SK-N-SH (cell line): ENCODE data around the gene ELMO1. TPM values are rescaled to one million over a fixed set of nuclear protein-coding genes. Genes with fewer than 3 reads are reported as not detected.

Experiments used
- CTCF ChIA-PET: fragments of 300-600, 350-600 bp; formaldehyde crosslinking; extraction: SDS; loops from one replicate; lab custom pipeline; 2021; lab: Yijun Ruan, JAX
- POLR2A ChIA-PET: fragments of 350-600 bp; sonication (Branson Sonifier 250); formaldehyde crosslinking; extraction: SDS; loops from one replicate; lab custom pipeline; 2020; ENCODE audit warnings: antibody characterized with exemption, inconsistent platforms; lab: Yijun Ruan, JAX
- DNase-seq: peaks from one replicate; pipeline ENCODE4 v3.0.0; 2012
- H2AFZ ChIP-seq: fragments of 200-600 bp; sonication (generic); 2 replicates; pipeline ENCODE4 v1.8.1; 2016; ENCODE audit warnings: antibody characterized with exemption, mild to moderate bottlenecking, low read depth
- H3F3A ChIP-seq: fragments of 200-600 bp; sonication (generic); replicated peaks from 2 replicates; pipeline ENCODE3; 2016; ENCODE audit warnings: antibody characterized with exemption, mild to moderate bottlenecking; ENCODE audit not compliant: insufficient read depth
- H3K27ac ChIP-seq, 2 experiments: fragments of 200-500 bp in 1 of 2; fragments of 200-600 bp in 1 of 2; sonication (Bioruptor generic) in 1 of 2; sonication (generic), shearing (Covaris generic) in 1 of 2; 2 replicates each; pipeline versions ENCODE4 v1.5.1 to v1.6.1; 2014 to 2016; ENCODE audit warnings: low read depth in 2 of 2, inconsistent platforms in 1 of 2, low read length in 1 of 2, mild to moderate bottlenecking in 1 of 2, mixed read lengths in 1 of 2
- H3K27me3 ChIP-seq: fragments of 200-600 bp; sonication (generic), shearing (Covaris generic); 2 replicates; pipeline ENCODE4 v1.6.1; 2016; ENCODE audit warnings: mixed run types; ENCODE audit not compliant: insufficient read depth
- H3K36me3 ChIP-seq, 2 experiments: fragments of 200-500 bp in 1 of 2; fragments of 200-600 bp in 1 of 2; sonication (Bioruptor generic) in 1 of 2; sonication (generic) in 1 of 2; replicated peaks in 1 of 2; 2 replicates each; pipeline versions ENCODE3 to v1.5.1; 2014 to 2016; ENCODE audit warnings: low read length in 1 of 2, mild to moderate bottlenecking in 1 of 2; ENCODE audit not compliant: insufficient read depth in 2 of 2, control insufficient read depth in 1 of 2
- H3K4me1 ChIP-seq, 2 experiments: fragments of 200-500 bp in 1 of 2; fragments of 200-600 bp in 1 of 2; sonication (Bioruptor generic) in 1 of 2; sonication (generic), shearing (Covaris generic) in 1 of 2; 2 replicates each; pipeline versions ENCODE4 v1.5.1 to v1.6.1; 2014 to 2016; ENCODE audit warnings: low read depth in 1 of 2, low read length in 1 of 2, mixed run types in 1 of 2; ENCODE audit not compliant: insufficient read depth in 2 of 2, control insufficient read depth in 1 of 2
- H3K4me2 ChIP-seq: fragments of 200-600 bp; sonication (generic), shearing (Covaris generic); 2 replicates; pipeline ENCODE4 v1.6.1; 2017; ENCODE audit warnings: mixed run types
- H3K4me3 ChIP-seq, 2 experiments: fragments of 200-500 bp in 1 of 2; fragments of 200-600 bp in 1 of 2; sonication (Bioruptor generic) in 1 of 2; sonication (generic), shearing (Covaris generic) in 1 of 2; 2 replicates each; pipeline versions ENCODE4 v1.5.1 to v1.8.1; 2014 to 2016; ENCODE audit warnings: low read depth in 2 of 2, inconsistent platforms in 1 of 2, low read length in 1 of 2, mild to moderate bottlenecking in 1 of 2, mixed read lengths in 1 of 2, moderate library complexity in 1 of 2
- H3K79me2 ChIP-seq: fragments of 200-600 bp; sonication (generic); 2 replicates; pipeline ENCODE4 v1.8.1; 2017; ENCODE audit warnings: mild to moderate bottlenecking; ENCODE audit not compliant: insufficient read depth
- H3K9ac ChIP-seq: fragments of 200-600 bp; sonication (generic); 2 replicates; pipeline ENCODE4 v1.6.1; 2017; ENCODE audit warnings: mixed run types
- H3K9me2 ChIP-seq: fragments of 200-600 bp; sonication (generic); 2 replicates; pipeline ENCODE4 v1.6.1; 2017; ENCODE audit warnings: mixed run types
- H3K9me3 ChIP-seq: fragments of 200-600 bp; sonication (generic); 2 replicates; pipeline ENCODE4 v1.6.1; 2017; ENCODE audit warnings: mixed run types, mild to moderate bottlenecking, moderate library complexity
- H4K20me1 ChIP-seq: fragments of 200-600 bp; sonication (generic); 2 replicates; pipeline ENCODE4 v1.6.1; 2017; ENCODE audit warnings: mild to moderate bottlenecking, mixed run types; ENCODE audit not compliant: insufficient read depth
- CHD2 ChIP-seq: fragments of 150-350 bp; IDR thresholded peaks from 2 replicates; pipeline ENCODE4 v1.6.1; 2018; ENCODE audit warnings: low read length; ENCODE audit not compliant: partially characterized antibody
- ELF1 ChIP-seq: IDR thresholded peaks from 2 replicates; pipeline ENCODE4 v1.4.0; 2012
- EP300 ChIP-seq, 2 experiments: IDR thresholded peaks; 2 replicates each; pipeline versions ENCODE4 v1.4.0 to v1.6.1; 2012; ENCODE audit warnings: borderline replicate concordance in 1 of 2, low read depth in 1 of 2, low read length in 1 of 2
- EZH2phosphoT487 ChIP-seq: fragments of 200-600 bp; sonication (generic); IDR thresholded peaks from 2 replicates; pipeline ENCODE4 v1.6.1; 2017; ENCODE audit warnings: low read depth, mixed run types, mild to moderate bottlenecking, antibody characterized with exemption, moderate library complexity, borderline replicate concordance
- FOSL2 ChIP-seq: IDR thresholded peaks from 2 replicates; pipeline ENCODE4 v1.4.0; 2012; ENCODE audit warnings: low read depth, mild to moderate bottlenecking, moderate library complexity, borderline replicate concordance
- FOXJ3 ChIP-seq: sonication (generic); formaldehyde crosslinking; IDR thresholded peaks from 2 replicates; pipeline ENCODE4 v1.5.1; 2020; ENCODE audit warnings: mild to moderate bottlenecking, missing genetic modification reagents
- GATA2 ChIP-seq: sonication (generic); formaldehyde crosslinking; IDR thresholded peaks from 2 replicates; pipeline ENCODE4 v1.5.0; 2020; ENCODE audit warnings: mild to moderate bottlenecking, missing genetic modification reagents
- MXI1 ChIP-seq: IDR thresholded peaks from 2 replicates; pipeline ENCODE4 v1.6.1; 2012; ENCODE audit warnings: mild to moderate bottlenecking, low read depth, low read length, improper control_type of control experiment
- NRF1 ChIP-seq: IDR thresholded peaks from 2 replicates; pipeline ENCODE4 v1.6.1; 2012; ENCODE audit warnings: low read depth, mild to moderate bottlenecking, low read length
- PBX3 ChIP-seq: IDR thresholded peaks from 2 replicates; pipeline ENCODE4; 2012
- RAD21 ChIP-seq: IDR thresholded peaks from 2 replicates; pipeline ENCODE4 v1.6.1; 2012; ENCODE audit warnings: mild to moderate bottlenecking, low read length
- RCOR1 ChIP-seq: fragments of 150-350 bp; IDR thresholded peaks from 2 replicates; pipeline ENCODE4 v1.6.1; 2017; ENCODE audit warnings: antibody characterized with exemption, low read length
- REST ChIP-seq: IDR thresholded peaks from 2 replicates; pipeline ENCODE4 v1.6.1; 2012; ENCODE audit warnings: mild to moderate bottlenecking, low read depth, low read length, moderate library complexity
- RFX5 ChIP-seq: IDR thresholded peaks from 2 replicates; pipeline ENCODE4 v1.6.1; 2012; ENCODE audit warnings: mild to moderate bottlenecking, improper control_type of control experiment, low read length
- RXRA ChIP-seq: IDR thresholded peaks from 2 replicates; pipeline ENCODE4 v1.4.0; 2012; ENCODE audit warnings: low read depth, mild to moderate bottlenecking, borderline replicate concordance
- SIN3A ChIP-seq: IDR thresholded peaks from 2 replicates; pipeline ENCODE4 v1.6.1; 2012; ENCODE audit warnings: low read depth, mild to moderate bottlenecking, low read length, moderate library complexity, borderline replicate concordance
- SMC3 ChIP-seq: IDR thresholded peaks from 2 replicates; pipeline ENCODE4 v1.6.1; 2012; ENCODE audit warnings: low read depth, low read length, improper control_type of control experiment
- TEAD4 ChIP-seq: IDR thresholded peaks from 2 replicates; pipeline ENCODE4 v1.4.0; 2012; ENCODE audit warnings: mild to moderate bottlenecking, borderline replicate concordance; ENCODE audit not compliant: insufficient read depth
- USF2 ChIP-seq: fragments of 150-350 bp; IDR thresholded peaks from 2 replicates; pipeline ENCODE4 v1.6.1; 2017; ENCODE audit warnings: antibody characterized with exemption, low read length, low read depth, borderline replicate concordance
- ZBTB33 ChIP-seq: IDR thresholded peaks from 2 replicates; pipeline ENCODE4 v1.4.0; 2012; ENCODE audit warnings: low read depth, borderline replicate concordance
- WGBS: methylation state at CpG from one replicate; pipeline ENCODE4 v1.1.6; 2017; ENCODE audit warnings: low lambda C conversion rate; 5-methylcytosine and 5-hydroxymethylcytosine counted together
- polyA plus RNA-seq, 3 experiments: library from polyadenylated mRNA; depleted of rRNA; stranded (reverse); fragments of >200 nt; gene quantifications; 2 replicates each; pipeline ENCODE4 v1.2.3, GENCODE V29; 2012

Gene ELMO1
- polyA plus RNA-seq, 1 of the 3 experiments (the other 2 are of a cell fraction): 0.64 TPM

GRCh38 chr7:37382546-37383088, 66.0 kb downstream of the ELMO1 start (continued):
- TF ChIP-seq ZBTB33 (no peak), EP300 (IDR thresholded peaks at IDR 0.05; ENCODE audit: borderline replicate concordance in 1 of 2, low read depth in 1 of 2, low read length in 1 of 2) (no peak), NRF1 (no peak), FOXJ3 (CRISPR knock-in tag) (no peak), RFX5 (no peak)

GRCh38 chr7:37380831-37381230, 67.8 kb downstream of the ELMO1 start:
- Histone ChIP-seq H3K9ac (no peak overlapping the region), H3K27ac (no peak overlapping the region), H3K4me2 (no peak overlapping the region), H3K27me3 (no peaks in the 10 kb centered on the region), H4K20me1 (no peaks in the 10 kb centered on the region), H3K79me2 (no peaks in the 10 kb centered on the region), H2AFZ (no peak overlapping the region), H3K36me3 (no peaks in the 10 kb centered on the region), H3K9me2 (no peaks in the 10 kb centered on the region), H3K4me1 (no peaks in the 10 kb centered on the region; a peak in 1 of 4 replicates), H3F3A (no peaks in the 10 kb centered on the region), H3K4me3 (no peak overlapping the region), H3K9me3 (peaks cover 8% of the 10 kb centered on the region; the same call in 1 of the 2 replicates)
- DNase-seq: no peak
- TF ChIP-seq RXRA (no peak), SMC3 (no peak), MXI1 (no peak), REST (no peak), EZH2phosphoT487 (no peak), CHD2 (no peak), TEAD4 (no peak), RCOR1 (no peak), PBX3 (no peak), GATA2 (no peak), ELF1 (no peak), FOSL2 (no peak), SIN3A (no peak), USF2 (no peak), RAD21 (no peak)
- POLR2A ChIA-PET: no interaction called here
- CTCF ChIA-PET: interaction anchor here (1.0 kb wide), 1 partner anchor 68 kb away, joined by 3 read pairs; the partner anchor contains the start of gene ELMO1
- WGBS: 32% methylated on average over 4 of the region's 4 CpGs
